ENCODE results near the gene SERPINI2.
"Not testable (repeated sequence)": the region's sequence is repeated elsewhere in the genome, so short reads cannot be mapped to it uniquely, and the experiment has no call there.

Gene SERPINI2

DNA sequence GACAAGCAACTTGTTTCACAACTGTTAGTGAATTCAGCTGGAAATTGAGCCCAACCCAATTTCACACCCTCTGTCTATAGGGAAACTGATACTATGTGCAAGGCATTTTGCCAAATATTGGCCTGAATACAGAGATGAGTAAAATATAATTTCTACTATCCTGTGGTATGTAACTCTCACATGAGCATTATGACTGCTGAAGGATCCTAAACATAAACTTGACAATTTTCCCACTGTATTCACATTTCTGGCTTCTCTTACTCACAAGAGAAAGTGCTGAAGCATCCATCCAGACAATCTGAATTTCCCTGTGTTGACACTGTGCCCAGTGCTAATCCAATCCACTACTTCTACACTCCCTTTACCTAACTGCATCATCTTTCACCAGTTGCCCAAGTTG lies 28.4 kb downstream of the SERPINI2 start:
- no peak for DNase-seq

DNA sequence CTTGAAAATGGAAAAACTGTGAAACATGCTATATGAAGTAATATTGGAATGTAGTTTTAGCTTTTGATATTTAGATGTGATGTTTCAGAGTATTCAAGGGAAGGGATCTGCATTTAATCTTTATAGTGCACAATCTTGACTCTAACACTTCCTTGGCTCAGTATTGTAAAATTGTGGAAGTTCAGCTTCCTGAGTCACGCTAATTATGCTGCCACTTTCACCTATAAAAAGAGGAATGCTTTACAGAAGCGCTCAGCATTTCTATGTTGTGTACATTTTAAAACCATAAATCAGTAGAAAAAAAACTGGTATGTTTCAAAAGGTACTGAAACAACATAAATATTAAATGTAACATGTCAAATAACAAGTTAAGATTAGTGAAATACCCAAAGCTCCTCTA lies 32.6 kb downstream of the SERPINI2 start:
- DNase-seq = no peak

DNA sequence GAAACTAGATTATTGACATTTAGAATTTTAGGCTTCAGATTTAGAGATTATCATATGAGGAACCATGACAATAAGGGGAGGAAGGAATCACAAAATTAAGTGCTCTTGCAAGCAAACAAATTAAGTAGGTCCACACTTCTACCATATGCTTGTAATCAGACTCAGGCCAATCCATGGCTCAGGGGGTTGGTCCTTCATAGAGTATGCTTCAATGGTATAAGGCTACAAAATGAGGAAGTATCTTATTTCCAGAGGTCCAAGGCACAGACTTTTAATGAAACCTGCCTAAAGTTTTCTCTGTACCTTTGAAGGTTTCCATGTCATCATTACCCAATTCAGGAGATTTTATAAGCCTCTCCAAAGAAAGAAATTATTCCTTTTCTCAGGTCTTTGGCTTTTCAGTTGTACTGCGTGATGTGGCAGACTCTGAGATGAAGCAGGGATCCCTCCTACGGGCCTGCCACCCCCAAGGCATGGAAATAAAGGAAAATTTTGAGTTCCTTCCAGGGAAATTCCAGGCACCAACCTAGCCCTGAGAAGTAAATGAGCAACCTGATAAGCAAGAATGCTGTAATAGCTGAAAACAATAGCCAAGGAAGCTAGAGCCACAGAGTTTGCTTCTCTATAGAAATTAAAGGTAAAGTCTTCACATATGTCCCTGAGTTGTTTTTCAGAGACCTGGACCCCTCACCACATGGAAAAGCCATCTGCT lies 36.3 kb downstream of the SERPINI2 start:
- no peak for DNase-seq

DNA sequence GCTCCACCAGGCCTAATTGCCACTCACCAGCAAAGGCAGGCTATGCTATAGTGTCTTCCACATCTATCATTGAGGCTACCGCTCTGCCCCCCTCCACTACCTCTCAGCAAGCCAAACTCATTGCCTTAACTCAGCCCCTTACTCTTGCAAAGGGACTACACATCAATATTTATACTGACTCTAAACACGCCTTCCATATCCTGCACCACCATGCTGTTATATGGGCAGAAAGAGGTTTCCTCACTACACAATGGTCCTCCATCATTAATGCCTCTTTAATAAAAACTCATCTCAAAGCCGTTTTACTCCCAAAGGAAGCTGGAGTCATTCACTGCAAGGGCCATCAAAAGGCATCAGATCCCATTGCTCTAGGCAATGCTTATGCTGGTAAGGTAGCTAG lies 46.9 kb downstream of the SERPINI2 start:
- not testable (repeated sequence) for DNase-seq

DNA sequence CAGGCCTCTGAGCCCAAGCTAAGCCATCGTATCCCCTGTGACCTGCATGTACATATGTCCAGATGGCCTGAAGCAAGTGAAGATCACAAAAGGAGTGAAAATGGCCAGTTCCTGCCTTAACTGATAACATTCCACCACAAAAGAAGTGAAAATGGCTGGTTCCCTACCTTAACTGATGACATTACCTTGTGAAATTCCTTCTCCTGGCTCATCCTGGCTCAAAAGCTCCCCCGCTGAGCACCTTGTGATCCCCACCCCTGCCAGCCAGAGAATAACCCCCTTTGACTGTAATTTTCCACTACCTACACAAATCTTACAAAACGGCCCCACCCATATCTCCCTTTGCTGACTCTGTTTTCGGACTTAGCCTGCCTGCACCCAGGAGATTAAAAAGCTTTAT lies 51.4 kb downstream of the SERPINI2 start:
- not testable (repeated sequence) for DNase-seq

DNA sequence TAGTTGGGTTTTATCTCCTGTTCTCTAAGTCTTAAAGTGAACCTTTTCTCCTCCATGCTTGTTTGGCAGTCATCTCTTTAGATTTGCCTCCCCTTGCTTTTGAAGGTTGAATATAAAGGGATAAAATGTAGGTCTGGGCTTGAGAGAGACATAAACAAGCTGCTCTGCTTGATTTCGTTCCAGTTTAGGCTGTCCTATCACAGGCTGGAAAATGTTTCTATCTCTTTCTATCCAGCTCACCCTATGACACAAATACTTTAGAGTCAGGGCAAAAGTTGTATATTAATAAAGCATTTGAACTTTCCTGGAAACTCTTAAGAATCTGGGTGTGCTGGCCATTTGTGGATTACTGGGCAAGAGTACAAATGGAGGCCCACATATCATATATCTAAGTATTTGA lies 64.2 kb downstream of the SERPINI2 start:
- DNase-seq = no peak

DNA sequence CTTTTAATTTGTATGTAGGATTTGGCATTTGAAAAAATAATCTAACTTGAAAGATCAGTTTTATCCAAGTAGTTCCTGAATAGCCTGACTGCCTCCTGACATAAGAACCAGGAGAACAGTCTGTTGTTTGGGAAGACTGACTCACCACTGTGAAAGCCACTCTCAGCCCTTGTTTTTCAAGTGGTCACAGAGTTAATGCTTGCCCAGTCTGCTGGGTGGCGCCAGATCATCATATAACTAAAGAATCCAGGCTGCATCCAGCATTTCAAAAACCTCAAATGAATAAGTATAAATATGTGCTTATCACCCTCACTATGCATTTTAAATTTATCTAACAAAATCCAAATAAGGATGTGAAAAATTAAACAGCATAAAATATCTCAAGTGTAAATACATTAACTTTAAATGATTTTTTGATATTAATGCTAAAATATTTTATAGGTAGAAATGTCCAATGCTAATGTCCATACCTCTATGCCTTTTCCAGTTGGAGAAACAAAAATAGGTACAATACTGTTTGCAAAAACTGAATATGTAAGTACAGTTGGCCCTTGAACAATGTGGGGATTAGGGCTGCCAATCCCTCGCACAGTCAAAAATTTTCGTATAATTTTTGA lies 66.9 kb downstream of the SERPINI2 start:
- DNase-seq = no peak

DNA sequence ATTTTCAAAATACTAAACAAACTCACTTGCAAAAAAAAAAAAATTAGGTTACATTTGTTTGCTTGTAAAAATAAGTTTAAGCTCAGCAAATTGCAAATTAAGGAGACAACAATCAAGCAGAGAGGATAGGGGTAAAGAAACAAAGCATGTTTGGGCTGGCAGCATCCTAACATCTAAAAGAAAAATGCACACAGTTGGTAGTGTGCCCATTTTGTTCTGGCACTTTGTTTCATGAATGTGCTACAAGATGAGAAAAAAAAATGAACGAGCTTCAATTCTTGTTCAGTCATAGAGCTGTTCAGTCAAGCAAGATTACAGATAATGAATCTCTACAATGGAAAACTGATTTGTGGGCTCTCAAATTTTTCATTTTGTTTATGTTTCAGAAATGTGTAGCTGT lies 76.0 kb downstream of the SERPINI2 start:
- DNase-seq = no peak

DNA sequence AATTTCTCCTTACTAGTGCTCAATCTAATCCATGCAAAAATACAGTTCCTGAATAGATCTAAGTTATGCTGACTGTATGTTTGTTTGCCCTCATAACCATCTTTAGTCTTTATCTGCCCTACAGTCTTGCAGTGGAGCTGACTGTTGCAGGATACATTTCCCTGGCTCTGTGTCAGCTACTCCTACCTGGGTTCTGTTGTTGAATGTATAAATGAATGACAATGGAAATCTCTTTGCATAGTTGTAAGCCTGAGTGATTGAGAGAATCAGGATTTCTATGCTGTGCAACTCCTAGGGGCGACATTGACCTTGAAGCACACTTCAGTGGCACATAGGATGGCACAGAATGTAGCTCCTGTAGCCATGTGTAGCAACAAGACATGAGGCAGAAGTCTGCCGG lies 77.8 kb downstream of the SERPINI2 start:
- DNase-seq = no peak

DNA sequence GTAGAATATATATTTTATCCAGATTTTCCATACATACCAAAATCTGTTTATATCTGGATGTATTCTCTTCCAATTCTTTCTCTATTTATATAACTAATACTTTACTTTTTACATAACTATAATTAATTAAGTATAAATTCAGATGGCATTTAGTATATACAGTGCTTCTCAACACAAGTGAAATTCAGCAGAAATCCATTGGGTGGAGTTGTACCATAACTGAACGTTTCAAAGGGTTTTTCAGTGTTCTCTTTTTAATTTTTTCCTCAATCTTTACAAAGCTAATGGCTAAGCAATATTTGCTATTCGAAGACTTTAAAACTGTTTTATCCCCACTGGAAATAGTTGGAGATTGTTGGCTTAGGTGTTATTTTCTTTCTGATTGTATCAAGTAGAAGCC lies 79.8 kb downstream of the SERPINI2 start:
- no peak for DNase-seq

Data from stimulated activated naive CD4-positive, alpha-beta T cell (primary cell).